GM12878 (cell line): ENCODE data around the gene RFX7. TPM values are rescaled to one million over a fixed set of nuclear protein-coding genes. Genes with fewer than 3 reads are reported as not detected.
A peak's percentile ranks its signal among the peaks of the same experiment; 100 is the strongest.

Experiments used
- ATAC-seq: fragments of 200-7000 bp; cut with Tn5 transposase; 3 replicates; pipeline ENCODE4 v1.9.1; 2020; ENCODE audit warnings: mild to moderate bottlenecking, moderate library complexity
- BruUV-seq: library from RNA; stranded (reverse); fragments of 400-500 nt; replicated peaks from 2 replicates; lab custom pipeline; 2021; lab: Mats Ljungman, UMichigan
- CTCF ChIA-PET: fragments of 300-600 bp; sonication (Branson Sonifier 250); formaldehyde crosslinking; extraction: SDS; loops from one replicate; lab custom pipeline; 2021; ENCODE audit warnings: inconsistent platforms; lab: Yijun Ruan, JAX
- POLR2A ChIA-PET: fragments of 350-600 bp; formaldehyde crosslinking; extraction: SDS; loops from one replicate; lab custom pipeline; 2021; ENCODE audit warnings: inconsistent platforms; lab: Charles Lee
- RAD21 ChIA-PET: fragments of 300-600 bp; sonication (Branson Sonifier 250); formaldehyde crosslinking; loops from one replicate; lab custom pipeline; 2023; ENCODE audit warnings: antibody characterized with exemption; ENCODE audit not compliant: unreplicated experiment; lab: Charles Lee
- SMC1A ChIA-PET: fragments of 300-600 bp; sonication (Branson Sonifier 250); formaldehyde crosslinking; loops from one replicate; lab custom pipeline; 2023; ENCODE audit not compliant: unreplicated experiment, uncharacterized antibody; lab: Charles Lee
- DNase-seq: peaks from one replicate; pipeline ENCODE4 v3.0.0-alpha.2; 2011; ENCODE audit warnings: low read depth, low spot score
- FAIRE-seq: peaks from 3 replicates; lab custom pipeline; 2011; peaks lifted over from hg19 to GRCh38; lab: Jason Lieb, UNC
- H2AFZ ChIP-seq: 2 replicates; pipeline ENCODE4 v1.6.0; 2011; ENCODE audit warnings: low read depth, low read length, control low read depth; ENCODE audit not compliant: control insufficient read depth
- H3K27ac ChIP-seq: 2 replicates; pipeline ENCODE4 v1.5.1; 2011; ENCODE audit warnings: control low read depth; ENCODE audit not compliant: control insufficient read depth, insufficient read depth
- H3K27me3 ChIP-seq, 2 experiments: replicated peaks in 1 of 2; 2 replicates each; pipeline versions ENCODE4 v1.6.0 to v1.6.1; 2011; ENCODE audit warnings: low read length in 1 of 2; ENCODE audit not compliant: control insufficient read depth in 2 of 2, insufficient read depth in 2 of 2
- H3K36me3 ChIP-seq, 2 experiments: 2 replicates each; pipeline ENCODE4 v1.5.1; 2011; ENCODE audit warnings: low read length in 1 of 2; ENCODE audit not compliant: control insufficient read depth in 2 of 2, insufficient read depth in 2 of 2
- H3K4me1 ChIP-seq: 2 replicates; pipeline ENCODE4 v1.6.1; 2011; ENCODE audit warnings: mild to moderate bottlenecking, low read length, moderate library complexity, mixed read lengths; ENCODE audit not compliant: control insufficient read depth, insufficient read depth
- H3K4me2 ChIP-seq: 2 replicates; pipeline ENCODE4 v1.6.0; 2011; ENCODE audit warnings: control low read depth; ENCODE audit not compliant: control insufficient read depth, insufficient read depth
- H3K4me3 ChIP-seq: fragments of 200-600 bp; sonication (generic); 2 replicates; pipeline ENCODE4 v1.5.1; 2016
- H3K79me2 ChIP-seq: 2 replicates; pipeline ENCODE4 v1.6.0; 2011; ENCODE audit warnings: low read length; ENCODE audit not compliant: control insufficient read depth, insufficient read depth
- H3K9ac ChIP-seq: 2 replicates; pipeline ENCODE4 v1.8.0; 2011; ENCODE audit warnings: low read length, control low read depth, mixed read lengths; ENCODE audit not compliant: control insufficient read depth, insufficient read depth
- H3K9me3 ChIP-seq: replicated peaks from 3 replicates; pipeline ENCODE4 v1.5.1; 2011; ENCODE audit warnings: mild to moderate bottlenecking, low read length; ENCODE audit not compliant: control insufficient read depth, insufficient read depth
- H4K20me1 ChIP-seq: 2 replicates; pipeline ENCODE4 v1.6.0; 2011; ENCODE audit not compliant: control insufficient read depth, insufficient read depth
- MEF2A ChIP-seq: IDR thresholded peaks from 2 replicates; pipeline ENCODE4 v1.6.1; 2011; ENCODE audit warnings: low read depth, mild to moderate bottlenecking, low read length, moderate library complexity; ENCODE audit not compliant: insufficient read depth
- SPI1 ChIP-seq: IDR thresholded peaks from 2 replicates; pipeline ENCODE4 v1.6.1; 2011; ENCODE audit warnings: low read depth, mild to moderate bottlenecking, low read length, moderate library complexity, borderline replicate concordance; ENCODE audit not compliant: insufficient read depth
- WGBS: methylation state at CpG from one replicate; pipeline ENCODE4 v1.1.6; 2016; ENCODE audit warnings: low lambda C conversion rate; ENCODE audit not compliant: insufficient replicate concordance, insufficient coverage; ENCODE audit errors: missing lambda C conversion rate; 5-methylcytosine and 5-hydroxymethylcytosine counted together
- in situ Hi-C: fragments of 300-500 bp; cut with MboI; formaldehyde crosslinking; loops from 9 replicates; pipeline ENCODE4 v1.14.3; 2018; ENCODE audit warnings: mixed read lengths
- intact Hi-C: fragments of 100-400 bp; cut with micrococcal nuclease; formaldehyde crosslinking; loops from one replicate; pipeline ENCODE4 v1.14.2; 2022; ENCODE audit not compliant: unreplicated experiment
- polyA plus RNA-seq, 11 experiments: library from polyadenylated mRNA; depleted of rRNA in 4 of 11; unstranded in 6 of 11; stranded (reverse) in 5 of 11; fragments of >200 nt; fragmentation: Nextera tagmentation in 4 of 11; fragmentation: Illumina TruSeq in 1 of 11; extraction: Ambion mirVana in 4 of 11; extraction: Trizol in 1 of 11; gene quantifications; 1 replicate in 1 of 11; 2 replicates in 10 of 11; pipeline versions ENCODE4 v1.2.1 to v1.2.3, GENCODE V29; 2011 to 2016; ENCODE audit warnings: inconsistent platforms in 2 of 11, missing spikeins in 2 of 11, low read depth in 1 of 11
- small RNA-seq: library from RNA; depleted of rRNA; stranded (forward); fragments of <200 nt; gene quantifications from one replicate; pipeline ENCODE3, GENCODE V24; 2014
- total RNA-seq, 4 experiments: library from RNA; depleted of rRNA in 3 of 4; stranded (reverse); fragments of >200 nt in 3 of 4; fragmentation: Illumina TruSeq in 1 of 4; extraction: Trizol in 1 of 4; gene quantifications; 2 replicates each; pipeline versions ENCODE4 v1.2.1 to v1.2.3, GENCODE V29; 2013 to 2021

Gene RFX7
- total and polyA plus RNA-seq, 10 of the 15 experiments (the other 5 are each of a cell fraction or from before 2014, with no cell fraction given): 3.2 to 31.4 (median 10.7) TPM

- Histone ChIP-seq H3K9me3 (no peaks in the 10 kb centered on the region; the same call in 1 of the 3 replicates), H3K4me3 (no peak overlapping the region), H4K20me1 (no peaks in the 10 kb centered on the region), H3K4me2 (no peak overlapping the region), H3K27ac (no peak overlapping the region), H2AFZ (no peak overlapping the region; the same call in 1 of the 2 replicates), H3K79me2 (no peaks in the 10 kb centered on the region), H3K27me3 (no peaks in the 10 kb centered on the region), H3K9ac (no peak overlapping the region), H3K36me3 (no peaks in the 10 kb centered on the region), H3K4me1 (peaks cover 3% of the 10 kb centered on the region; the same call in 1 of the 2 replicates)
- BruUV-seq: no TSS peak
- CTCF ChIA-PET: interaction anchor here (1.3 to 1.6 kb wide), 2 partner anchors 15 to 16 kb away, joined by 3 read pairs; no protein-coding TSS in a partner anchor
- RAD21 ChIA-PET: no interaction called here
- DNase-seq (no peak), ATAC-seq (no peak), FAIRE-seq (no peak)
- POLR2A ChIA-PET: no interaction called here
- SMC1A ChIA-PET: no interaction called here
- intact Hi-C loops (no loop called here), in situ Hi-C loops (no loop called here)
- WGBS: 40% methylated on average over 3 of the region's 3 CpGs
- TF ChIP-seq SPI1 (peak; percentile 57; the same call in 1 of the 2 replicates), MEF2A (no peak)
These were observed 205.7 kb downstream of the RFX7 start for GRCh38 chr15:56038015-56038414.

Small RNA genes within 50 kb of the gene (small RNA-seq; reads per million reads assigned to genes)
- gene CD24P2 (not detected), gene RNU6-1287P (not detected)

Other genes with a start within 250 kb of the RFX7 start
- gene TEX9, start 121.5 kb upstream of the RFX7 start, total RNA-seq (2014; rRNA removed): 70.4 and 103 TPM in 2 replicates
- 143 and 155 TPM in 2 replicates for gene TEX9, start 121.5 kb upstream of the RFX7 start, total RNA-seq (2014; rRNA removed; fragmentation: Illumina TruSeq; extraction: Trizol)
- 72.3 and 75.2 TPM in 2 replicates for gene TEX9, start 121.5 kb upstream of the RFX7 start, total RNA-seq (2021)
- 9.0 and 16.6 TPM in 2 replicates for gene TEX9, start 121.5 kb upstream of the RFX7 start, polyA plus RNA-seq (2011; rRNA removed)
- 121 and 170 TPM in 2 replicates for gene TEX9, start 121.5 kb upstream of the RFX7 start, polyA plus RNA-seq (2014; fragmentation: Illumina TruSeq; extraction: Trizol)
- gene TEX9, start 121.5 kb upstream of the RFX7 start, polyA plus RNA-seq (2014; fragmentation: Nextera tagmentation; extraction: Ambion mirVana): 10 to 100 TPM; 69.6 to 74.3 TPM
- gene TEX9, start 121.5 kb upstream of the RFX7 start, polyA plus RNA-seq (2014; rRNA removed): 38.9 and 55.2 TPM in 2 replicates
- 10 to 100 TPM; 53.9 to 59.1 TPM for gene TEX9, start 121.5 kb upstream of the RFX7 start, polyA plus RNA-seq (2016; fragmentation: Nextera tagmentation; extraction: Ambion mirVana)
- gene MNS1, start 221.3 kb upstream of the RFX7 start, total RNA-seq (2014; rRNA removed): 0.85 and 1.2 TPM in 2 replicates
- 1.5 and 1.7 TPM in 2 replicates for gene MNS1, start 221.3 kb upstream of the RFX7 start, total RNA-seq (2014; rRNA removed; fragmentation: Illumina TruSeq; extraction: Trizol)
- 0.67 and 1.1 TPM in 2 replicates for gene MNS1, start 221.3 kb upstream of the RFX7 start, total RNA-seq (2021)
- 0.45 and 0.68 TPM in 2 replicates for gene MNS1, start 221.3 kb upstream of the RFX7 start, polyA plus RNA-seq (2011; rRNA removed)
- gene MNS1, start 221.3 kb upstream of the RFX7 start, polyA plus RNA-seq (2014; fragmentation: Illumina TruSeq; extraction: Trizol): 1.2 and 3.0 TPM in 2 replicates
- under 1 TPM; 0.87 to 0.93 TPM for gene MNS1, start 221.3 kb upstream of the RFX7 start, polyA plus RNA-seq (2014; fragmentation: Nextera tagmentation; extraction: Ambion mirVana)
- gene MNS1, start 221.3 kb upstream of the RFX7 start, polyA plus RNA-seq (2014; rRNA removed): 0.53 and 1.00 TPM in 2 replicates
- 1 to 10 TPM; 1.7 to 2.6 TPM for gene MNS1, start 221.3 kb upstream of the RFX7 start, polyA plus RNA-seq (2016; fragmentation: Nextera tagmentation; extraction: Ambion mirVana)